CD4-positive, alpha-beta T cell treated with Interleukin-6 at 100 ng/mL for 8 hours (primary cell): ENCODE data around the gene ATG4D.
"Not testable (repeated sequence)": the region's sequence is repeated elsewhere in the genome, so short reads cannot be mapped to it uniquely, and the experiment has no call there.

Experiments
- DNase-seq: peaks from one replicate; pipeline ENCODE4 v3.0.0-alpha.2; 2020; ENCODE audit warnings: mixed read lengths, low spot score

The ATG4D gene

DNA sequence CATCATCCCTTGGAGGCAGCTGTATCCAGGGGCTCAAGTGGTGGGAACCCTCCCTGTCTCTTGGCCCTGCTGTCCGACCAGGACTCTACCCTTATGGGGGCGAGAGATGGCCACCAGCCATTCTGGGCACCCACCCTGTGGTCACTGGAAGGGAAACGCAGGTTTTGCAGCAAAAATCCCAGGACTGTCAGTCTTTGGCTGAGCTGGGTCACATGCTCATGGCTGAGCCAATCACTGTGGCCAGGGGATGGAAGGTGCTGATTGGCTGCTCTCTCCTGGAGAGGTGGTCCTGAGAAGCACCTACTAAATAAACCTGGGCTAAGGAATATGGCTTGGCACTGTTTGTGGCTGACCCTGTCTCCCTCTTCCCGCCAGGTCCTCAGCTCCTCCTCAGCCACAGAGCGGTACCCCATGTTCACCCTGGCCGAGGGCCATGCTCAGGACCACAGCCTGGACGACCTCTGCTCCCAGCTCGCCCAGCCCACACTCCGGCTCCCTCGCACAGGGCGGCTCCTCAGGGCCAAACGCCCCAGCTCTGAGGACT is 8.9 kb downstream of the ATG4D start:
- DNase-seq = no peak

DNA sequence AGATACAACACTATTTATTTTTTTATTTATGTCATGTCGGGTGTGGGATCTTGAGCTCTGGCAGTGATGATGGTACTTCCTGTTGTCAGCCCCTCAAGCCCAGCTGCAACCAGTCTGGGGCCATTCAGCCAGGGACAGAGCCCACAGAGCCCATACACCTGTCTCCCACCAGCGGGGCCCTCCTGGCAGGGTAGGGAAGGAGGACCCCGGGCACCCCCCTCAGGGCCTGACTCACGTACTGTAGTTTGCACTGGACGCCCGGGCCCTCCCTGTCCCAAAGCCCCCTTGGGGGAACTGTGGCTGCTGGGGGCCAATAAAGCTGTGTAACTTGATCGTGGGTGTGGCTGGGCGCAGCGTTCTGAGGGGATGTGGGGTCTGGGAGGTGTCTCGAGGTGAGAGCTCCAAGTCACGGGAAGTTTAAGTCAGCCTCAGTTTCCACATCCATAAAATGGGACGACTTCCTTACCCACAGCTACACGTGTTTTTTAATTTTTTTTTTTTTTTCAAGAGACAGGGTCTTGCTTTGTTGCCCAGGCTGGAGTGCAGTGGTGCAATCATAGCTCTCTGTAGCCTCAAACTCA is 9.5 kb downstream of the ATG4D start:
- no peak for DNase-seq

DNA sequence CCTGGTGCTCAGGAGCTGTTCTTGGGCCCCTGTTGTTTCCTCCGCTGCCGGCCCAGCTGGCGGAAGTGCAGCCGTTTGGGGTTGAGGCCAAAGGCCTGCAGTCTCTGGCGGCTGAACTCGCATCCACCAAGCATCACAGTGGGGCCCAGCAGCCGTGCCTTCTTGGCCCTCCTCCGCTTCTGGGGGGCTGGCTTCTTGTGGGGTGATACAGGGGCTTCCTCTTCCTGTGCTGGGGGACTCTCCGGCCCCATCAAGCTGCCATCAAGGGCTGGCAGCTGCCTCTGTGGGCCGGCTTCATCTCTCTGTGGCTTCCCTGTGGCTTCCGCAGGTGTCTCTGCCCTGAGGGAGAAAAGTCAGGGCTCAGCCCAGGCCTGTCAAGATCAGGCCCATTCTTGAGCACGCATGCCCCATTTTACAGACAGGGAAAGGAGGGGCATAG is 10.3 kb downstream of the ATG4D start:
- DNase-seq = peak; percentile 68

DNA sequence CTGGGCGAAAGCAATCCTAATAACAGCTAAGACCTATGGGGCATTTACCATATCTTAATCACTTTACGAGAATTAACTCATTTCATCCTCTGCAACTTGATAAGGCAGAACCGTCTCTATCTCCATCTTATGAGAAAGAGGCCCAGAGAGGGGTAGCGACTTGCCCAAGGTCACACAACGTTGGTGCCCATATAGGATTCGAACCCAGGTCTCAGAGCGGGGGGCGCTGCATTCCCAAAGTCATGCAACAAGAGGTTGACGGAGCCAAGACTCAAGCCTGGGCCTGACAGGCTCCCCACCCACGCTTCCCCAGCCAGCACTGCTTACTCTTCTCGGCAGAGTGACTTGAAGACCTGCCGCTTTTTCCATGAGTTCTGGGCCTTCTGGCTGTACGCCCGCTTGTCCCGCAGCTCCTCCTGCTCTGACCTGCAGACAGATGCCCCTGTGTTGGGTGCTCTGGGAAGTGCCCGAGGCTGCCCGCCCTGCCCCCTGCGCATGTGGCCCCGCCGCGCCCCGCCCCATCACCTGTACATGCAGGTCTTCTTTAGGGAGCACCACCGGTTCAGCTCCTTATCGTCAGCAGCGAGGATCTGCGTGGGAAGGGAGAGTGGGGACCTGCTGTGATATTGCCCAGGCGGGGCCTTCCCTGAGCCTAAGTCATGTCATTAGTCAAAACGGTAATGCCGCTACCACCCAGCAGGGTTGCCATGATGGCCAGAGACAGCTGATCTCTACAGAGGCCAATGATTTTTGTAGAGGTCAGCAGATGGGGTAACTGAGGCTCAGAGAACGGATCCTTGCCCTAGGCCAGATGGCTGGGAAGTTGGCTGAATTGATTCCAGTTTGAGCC is 11.3 kb downstream of the ATG4D start:
- DNase-seq = no peak

DNA sequence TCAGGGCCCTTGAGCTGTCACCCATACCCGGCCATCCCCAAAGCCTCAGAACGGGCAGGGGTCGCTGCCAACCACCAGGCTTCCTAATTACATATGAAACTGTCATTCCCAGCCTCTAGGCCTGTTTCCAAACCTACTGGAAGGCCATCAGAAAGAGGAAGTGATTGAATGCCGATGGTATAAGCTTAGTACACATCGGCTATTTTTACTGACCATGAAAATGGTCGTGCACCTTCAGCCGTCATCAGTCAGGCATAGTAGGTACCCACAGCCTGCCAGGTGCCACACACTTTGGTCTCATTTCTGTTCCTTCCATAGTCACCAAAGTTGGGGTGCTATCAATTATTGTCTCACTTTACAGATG is 11.9 kb downstream of the ATG4D start:
- no peak for DNase-seq

DNA sequence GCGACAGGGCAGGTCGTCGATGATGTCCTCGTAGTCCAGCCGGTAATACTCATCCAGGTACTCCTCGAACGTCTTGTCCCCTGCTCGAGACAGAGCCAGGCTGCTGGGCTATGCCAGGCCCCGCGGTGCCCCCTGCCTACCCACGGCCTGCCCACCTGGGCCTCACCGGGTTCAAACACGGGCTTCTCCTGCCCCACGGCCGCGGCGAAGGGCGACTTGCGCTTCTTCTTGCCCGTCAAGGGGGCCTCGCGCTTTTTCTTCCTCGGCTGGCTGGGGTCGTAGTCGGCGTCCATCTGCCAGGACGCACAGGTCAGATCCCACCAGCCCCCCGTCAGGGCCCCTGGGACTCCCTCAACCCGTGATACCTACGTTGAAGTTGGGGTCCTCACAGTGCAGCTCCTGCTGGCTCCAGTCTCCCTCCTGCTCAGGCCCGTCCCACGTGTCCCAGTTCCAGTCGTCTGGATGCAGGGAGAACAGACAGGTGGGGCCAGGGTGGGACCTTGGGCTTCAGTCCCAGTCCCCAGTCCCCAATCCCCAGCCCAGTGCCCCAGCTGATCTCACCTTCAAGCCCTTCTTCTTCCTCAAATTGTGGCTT is 14.0 kb downstream of the ATG4D start:
- DNase-seq = no peak

DNA sequence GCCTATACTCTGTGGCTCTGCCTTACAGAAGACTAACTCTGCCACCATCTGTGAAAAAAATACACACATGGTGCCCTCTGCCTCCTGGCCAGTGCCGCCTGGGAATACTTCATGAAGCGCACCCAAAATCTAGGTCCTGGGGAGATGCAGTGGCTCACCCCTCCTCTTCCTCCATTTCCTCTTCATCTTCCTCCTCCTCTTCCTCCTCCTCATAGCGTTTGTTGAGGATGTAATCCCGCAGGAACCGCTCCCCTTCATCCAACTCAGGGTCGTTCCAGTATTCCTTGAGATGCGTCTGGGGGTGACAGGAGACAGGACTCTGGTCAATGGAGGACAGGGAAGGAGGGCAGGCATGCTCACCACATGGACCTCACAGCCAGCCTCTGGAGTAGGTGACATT is 16.4 kb downstream of the ATG4D start:
- no peak for DNase-seq

DNA sequence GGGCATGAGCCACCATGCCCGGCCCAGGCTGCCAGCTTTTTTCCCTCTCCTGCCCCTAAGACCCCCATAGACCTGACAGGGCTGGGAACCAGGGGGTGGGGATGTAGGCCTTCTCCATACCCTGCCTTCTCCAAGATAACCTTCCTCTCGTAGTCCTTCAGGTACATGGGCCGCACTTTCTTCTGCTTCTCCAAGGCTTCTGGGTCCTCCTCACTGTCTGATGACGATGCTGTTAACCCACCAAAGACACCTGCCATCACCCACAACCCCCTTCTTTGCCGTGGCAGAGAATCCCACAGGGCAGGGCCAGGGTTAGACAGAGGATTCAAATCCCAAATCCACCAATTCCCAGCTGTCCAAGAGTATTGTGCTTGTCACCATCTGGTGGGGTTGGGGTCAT is 18.9 kb downstream of the ATG4D start:
- no peak for DNase-seq

DNA sequence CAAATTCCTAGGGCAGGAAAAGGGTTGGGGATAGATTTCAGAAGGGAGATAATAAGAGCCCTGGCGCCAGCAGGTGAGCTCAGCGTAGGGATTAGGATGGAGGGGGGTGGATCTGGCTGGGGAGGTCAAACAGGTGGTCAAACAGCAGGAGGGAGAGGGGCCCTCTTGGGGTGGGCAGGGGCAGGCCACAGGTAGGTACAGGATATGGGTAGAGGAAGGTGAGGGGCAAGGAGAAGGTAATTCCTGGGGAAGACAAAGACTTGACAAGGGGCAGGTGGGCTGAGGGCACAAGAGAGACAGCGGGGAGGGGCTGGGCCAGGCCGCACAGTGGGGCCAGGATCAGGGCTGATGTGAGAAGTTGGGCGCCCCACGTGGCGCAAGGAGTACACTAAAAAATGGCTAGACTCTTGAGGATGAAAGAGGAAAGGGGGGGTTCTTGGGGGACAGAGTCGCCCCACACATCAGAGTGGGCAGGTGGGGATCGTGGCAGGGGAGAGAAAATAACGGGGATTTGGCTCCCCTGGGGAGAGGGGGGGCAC is 21.4 kb downstream of the ATG4D start:
- DNase-seq = peak; percentile 55

DNA sequence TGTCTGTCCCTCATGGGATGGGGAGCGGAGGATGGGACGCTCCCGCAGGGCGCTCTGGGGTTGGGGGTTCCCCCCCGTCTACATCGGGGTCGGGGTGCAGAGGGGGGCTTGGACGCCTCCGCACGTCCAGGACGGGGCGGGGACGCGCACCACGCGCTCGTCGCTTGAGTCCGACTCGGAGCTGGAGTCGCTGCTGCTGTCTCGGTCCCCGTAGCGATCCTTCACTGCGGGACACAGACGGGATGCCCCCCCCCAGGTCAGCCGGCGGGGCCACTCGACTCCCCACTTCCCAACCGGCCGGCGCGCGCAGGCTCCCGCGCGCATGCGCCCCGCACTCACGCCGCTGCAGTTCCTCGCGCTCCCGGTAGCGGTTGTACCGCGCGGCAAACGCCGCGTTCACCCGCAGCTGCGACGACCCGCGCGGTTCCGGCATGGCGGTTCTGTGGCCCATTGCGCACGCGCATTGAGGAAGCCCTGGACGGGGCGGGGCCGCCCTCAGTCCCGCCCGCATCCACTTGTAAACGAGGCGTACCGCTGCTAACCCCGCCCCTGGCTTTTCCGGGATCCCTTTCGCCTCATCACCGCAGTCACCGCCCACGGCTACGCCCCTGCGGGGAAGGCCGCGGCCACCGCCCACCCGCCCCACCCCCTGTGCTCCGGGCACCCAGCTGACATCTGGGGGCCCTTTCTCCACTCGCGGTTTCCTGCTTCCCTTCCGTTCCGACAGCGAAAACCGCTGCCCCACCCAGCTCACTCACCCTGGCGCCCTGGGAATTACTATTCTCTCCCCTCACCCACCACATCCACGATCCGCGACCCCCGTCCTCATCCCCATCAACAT is 22.1 kb downstream of the ATG4D start, which contains the start of gene KRI1:
TSS of gene KRI1 (minus strand) at position 444 of the 841 bp plus-strand sequence. CDS start at position 433, 11 bp downstream.
- DNase-seq = peak; percentile 99

DNA sequence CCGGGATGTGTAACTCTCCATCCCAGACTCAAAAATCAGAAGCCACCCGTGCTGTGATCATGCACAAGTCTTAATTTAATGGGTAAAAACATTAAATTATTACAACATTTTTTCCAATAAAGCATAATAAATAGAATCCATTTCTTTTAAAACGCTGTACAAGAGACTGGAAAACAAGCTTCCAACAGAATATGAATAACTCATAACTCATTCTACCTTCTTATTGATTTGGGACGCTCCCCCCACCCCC is 22.6 kb downstream of the ATG4D start:
- DNase-seq = no peak

DNA sequence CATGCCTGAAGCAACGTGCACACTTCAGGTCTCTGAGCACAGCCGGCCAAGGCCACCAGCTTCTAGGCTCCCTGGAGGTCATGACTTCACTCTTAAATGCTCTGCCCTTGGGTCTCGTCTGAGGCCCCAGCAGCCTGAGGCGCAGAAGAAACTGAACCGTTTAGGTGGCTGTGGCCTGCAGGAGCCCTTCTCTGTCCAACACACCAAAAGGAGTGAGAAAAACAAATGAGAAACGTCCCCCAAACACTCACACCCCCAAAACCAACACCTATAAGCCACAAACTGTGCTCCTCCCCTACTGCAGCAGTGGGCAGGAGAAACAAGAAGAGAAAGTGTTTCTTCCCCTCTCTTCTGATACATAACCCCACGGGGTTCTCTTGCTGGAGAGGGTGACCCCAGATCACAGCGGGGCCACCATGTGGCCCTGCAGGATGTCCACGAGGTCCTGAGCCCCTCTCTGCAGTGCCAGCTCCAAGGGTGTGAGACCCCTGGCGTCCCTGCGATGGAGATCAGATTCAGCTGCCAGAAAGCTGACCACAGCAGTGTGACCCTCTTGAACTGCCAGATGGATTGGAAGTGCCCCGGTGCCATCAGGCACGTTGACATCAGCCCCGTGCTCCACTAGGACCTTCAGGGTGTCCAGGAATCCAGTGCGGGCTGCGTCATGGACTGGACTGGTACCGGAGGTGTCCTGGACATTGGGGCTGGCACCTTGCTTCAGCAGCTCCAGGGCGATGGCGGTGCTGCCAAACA is 23.1 kb downstream of the ATG4D start:
- DNase-seq = peak; percentile 51

DNA sequence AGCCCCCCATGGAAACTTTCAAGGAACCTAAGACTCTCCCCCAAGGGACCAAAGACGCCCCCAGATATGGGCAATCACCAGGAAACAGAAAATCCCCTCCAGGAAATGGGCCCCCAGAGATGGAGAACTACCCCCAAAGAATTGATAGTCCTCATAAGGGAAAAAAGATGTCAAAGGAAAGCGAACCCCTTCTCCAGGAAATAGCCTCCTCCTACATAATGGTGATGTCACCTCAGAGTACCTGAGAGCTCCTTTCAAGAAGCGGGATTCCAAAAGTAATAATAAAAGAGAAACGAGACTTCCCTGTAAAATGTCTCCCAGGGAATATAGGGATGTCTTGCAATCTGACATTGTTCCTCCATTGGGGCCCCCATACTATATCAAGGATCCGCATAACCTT is 24.0 kb downstream of the ATG4D start:
- no peak for DNase-seq

DNA sequence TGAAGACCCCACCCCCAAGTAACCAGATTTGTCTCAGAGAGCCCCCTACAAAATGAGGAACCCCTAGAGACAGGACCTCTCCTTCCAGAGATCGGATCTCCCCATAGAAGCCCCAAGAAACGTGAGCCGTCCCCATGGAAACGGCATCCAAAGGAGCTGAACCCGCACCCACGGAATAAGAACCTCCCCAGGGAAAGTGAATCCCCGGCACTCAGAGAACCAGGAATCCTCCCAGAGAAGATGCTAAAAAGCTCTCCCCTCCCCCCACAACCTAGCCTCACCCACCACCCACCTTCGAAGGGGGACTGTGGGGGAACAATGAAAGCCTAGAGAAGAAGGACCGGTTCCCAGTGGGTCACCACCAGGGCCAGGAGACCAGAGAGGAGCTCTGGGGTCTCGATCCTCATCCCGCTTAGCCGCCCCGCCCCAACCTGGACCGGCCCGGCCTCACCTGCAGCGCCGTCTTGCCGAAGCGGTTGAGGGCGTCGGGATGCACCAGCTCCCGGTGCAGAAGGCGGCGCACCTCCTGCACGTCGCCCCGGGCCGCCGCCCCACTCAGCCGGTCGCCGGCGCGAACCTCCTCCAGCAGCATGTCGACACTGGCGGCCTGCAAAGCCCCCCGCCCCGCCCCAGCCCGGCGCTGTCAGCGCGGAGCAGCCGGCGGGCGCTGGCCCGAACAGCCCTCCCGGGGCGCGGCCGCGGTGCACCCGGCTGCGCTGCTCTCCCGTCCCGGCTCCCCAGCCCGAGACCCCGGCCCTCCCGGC is 24.5 kb downstream of the ATG4D start:
- DNase-seq = peak; percentile 55

DNA sequence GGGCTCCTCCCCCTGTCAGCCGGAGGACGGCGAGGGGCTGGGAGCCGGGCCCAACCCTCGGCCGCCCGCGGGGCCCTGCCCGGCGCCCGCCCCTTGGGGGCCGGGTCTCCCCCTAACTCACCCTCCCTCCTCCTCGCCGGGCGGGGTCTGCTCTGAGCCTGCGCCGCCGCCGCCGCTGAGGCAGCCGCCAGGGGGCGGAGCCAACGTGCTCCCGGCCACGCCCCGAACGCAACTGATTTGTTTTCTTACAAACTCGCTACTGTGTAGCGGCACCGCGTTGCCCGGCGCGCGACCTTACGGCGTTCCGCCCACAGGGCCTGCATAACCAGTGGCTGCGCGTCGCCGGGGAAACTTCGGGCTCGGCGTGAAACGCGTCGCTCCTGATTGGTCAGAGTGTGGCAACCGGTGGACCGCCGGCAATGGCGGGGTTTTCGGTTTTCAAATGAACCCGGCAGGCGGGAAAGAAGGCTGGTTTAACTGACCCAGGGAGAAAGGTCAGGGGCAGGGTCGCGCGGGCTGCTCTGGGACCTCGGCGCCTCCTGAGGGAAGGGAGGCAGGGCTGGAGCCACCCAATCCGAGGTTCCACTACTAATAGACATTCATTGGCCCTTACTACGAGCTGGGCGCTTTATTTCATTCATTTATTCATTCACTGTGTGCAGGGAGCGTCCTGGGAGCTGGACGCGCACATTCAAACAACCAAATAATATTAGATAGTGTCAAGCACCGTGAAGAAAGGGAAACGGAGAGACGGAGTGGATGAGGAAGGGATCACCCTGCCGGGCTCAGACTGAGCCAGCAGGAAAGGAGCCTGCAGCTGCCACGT is 25.3 kb downstream of the ATG4D start, which contains the start of gene CDKN2D:
TSS of gene CDKN2D (minus strand) at position 154 of the 826 bp plus-strand sequence. CDS start 326 bp downstream, outside the sequence.
- DNase-seq = peak; percentile 100

DNA sequence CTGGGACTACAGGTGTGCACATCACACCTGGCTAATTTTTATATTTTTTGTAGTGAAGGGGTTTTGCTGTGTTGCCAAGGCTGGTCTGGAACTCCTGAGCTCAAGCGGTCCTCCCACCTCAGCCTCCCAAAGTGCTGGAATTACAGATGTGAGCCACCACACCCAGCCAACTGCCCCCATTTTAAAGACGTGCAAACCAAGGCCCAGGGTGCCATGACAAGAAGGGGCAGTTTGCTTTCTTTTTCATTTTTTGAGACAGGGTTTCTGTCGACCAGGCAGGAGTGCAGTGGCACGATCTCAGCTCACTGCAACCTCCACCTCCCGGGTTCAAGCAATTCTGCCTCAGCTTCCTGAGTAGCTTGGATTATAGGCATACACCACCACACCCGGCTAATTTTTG is 30.1 kb downstream of the ATG4D start:
- DNase-seq = not testable (repeated sequence)

DNA sequence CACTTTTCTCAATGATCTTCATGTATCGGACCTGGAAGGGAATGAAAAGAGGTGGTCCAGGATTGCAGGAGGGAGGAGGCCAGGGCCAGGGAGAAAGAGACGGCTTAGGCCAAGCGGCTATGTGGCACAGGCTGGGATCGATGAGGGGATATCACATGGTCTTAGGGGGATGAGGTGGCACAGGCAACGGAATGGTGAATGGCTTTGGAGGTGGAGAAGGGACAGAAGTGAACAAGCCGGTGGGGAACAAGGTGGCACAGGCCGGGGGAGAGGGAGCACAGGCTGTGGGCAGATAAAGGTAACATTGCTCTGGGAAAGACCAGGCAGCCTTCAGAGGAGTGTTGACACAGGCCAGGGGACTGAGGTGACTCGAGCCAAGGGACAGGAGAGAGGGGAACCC is 30.8 kb downstream of the ATG4D start:
- DNase-seq = no peak

DNA sequence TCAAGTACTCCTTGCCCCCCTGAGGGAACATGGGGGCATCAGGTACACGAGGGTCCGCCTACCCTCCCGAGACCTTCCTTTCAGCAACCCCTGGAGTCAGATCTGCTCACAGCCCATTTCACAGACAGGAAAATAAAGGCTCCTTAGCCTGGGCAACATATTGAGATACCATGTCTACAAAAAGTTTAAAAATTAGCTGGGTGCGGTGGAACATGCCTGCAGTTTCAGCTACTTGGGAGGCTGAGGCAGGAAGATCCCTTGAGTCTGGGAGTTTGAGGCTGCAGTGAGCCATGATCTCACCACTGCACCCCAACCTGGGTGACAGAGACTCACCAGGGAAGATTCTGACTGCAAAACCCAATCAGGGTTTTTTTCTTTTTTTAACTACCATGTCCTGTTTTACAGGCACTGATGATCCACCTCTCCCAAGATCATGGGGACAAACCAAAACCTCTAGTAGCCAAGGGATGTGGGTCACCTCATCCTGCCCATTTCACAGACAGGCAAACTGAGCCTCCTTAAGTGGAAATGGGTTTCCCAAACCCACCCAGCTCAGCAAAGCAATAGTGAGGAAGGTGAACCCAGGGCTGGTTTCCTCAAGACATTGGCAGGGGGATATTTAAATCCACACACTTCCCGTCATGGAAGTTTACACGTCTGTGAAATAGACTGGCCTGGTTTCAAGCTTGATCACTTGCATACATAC is 31.5 kb downstream of the ATG4D start:
- no peak for DNase-seq

DNA sequence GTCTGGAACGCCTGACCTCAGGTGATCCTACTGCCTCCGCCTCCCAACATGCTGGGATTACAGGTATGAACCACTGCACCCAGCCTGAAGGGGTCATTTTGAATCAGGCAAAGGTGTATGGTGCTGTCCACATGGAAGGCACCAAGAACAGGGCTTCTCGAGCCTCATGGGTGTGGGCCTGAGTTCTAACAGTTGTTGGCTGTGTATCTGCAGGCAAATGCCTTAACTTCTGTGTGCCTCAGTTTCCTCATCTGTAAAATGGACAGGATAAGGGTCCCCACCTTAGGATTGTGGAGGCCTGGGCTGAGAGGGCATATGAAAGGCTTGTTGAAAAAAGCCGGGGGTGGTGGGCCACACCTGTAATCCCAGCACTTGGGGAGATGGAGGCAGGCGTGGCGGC is 34.2 kb downstream of the ATG4D start:
- no peak for DNase-seq
